Measurements from ENCODE around the gene RALGAPB.

The RALGAPB gene

GRCh38 chr20:38472513-38473366 lies at the start of gene RALGAPB:
Gene RALGAPB (plus strand): TSS chr20:38472843. CDS start chr20:38488433, 15,590 bp downstream.
- in situ Hi-C loops (cut with MboI; ENCODE audit: low pct_unique_long_range_greater_than_20kb, low sequenced_read_pairs, unreplicated experiment): no loop called here
- TF ChIP-seq CTCF (IDR thresholded peaks at IDR 0.05; ENCODE audit: extremely low read depth, insufficient read depth, missing control alignments): peak; percentile 37
- DNase-seq (ENCODE audit: low spot score): peak; percentile 98

GRCh38 chr20:38423541-38423940 lies 49.1 kb upstream of the RALGAPB start:
- TF ChIP-seq CTCF (IDR thresholded peaks at IDR 0.05; ENCODE audit: extremely low read depth, insufficient read depth, missing control alignments): no peak
- DNase-seq (ENCODE audit: low spot score): no peak
- in situ Hi-C loops (cut with MboI; ENCODE audit: low pct_unique_long_range_greater_than_20kb, low sequenced_read_pairs, unreplicated experiment): loop anchor here (25.0 kb wide), 1 partner anchor 361 kb away; no protein-coding TSS in a partner anchor

- no peak for DNase-seq (ENCODE audit: low spot score)
- no peak for TF ChIP-seq CTCF (IDR thresholded peaks at IDR 0.05; ENCODE audit: extremely low read depth, insufficient read depth, missing control alignments)
- in situ Hi-C loops (cut with MboI; ENCODE audit: low pct_unique_long_range_greater_than_20kb, low sequenced_read_pairs, unreplicated experiment): loop anchor here (25.0 kb wide), 1 partner anchor 362 kb away; no protein-coding TSS in a partner anchor
These were observed 48.2 kb upstream of the RALGAPB start for GRCh38 chr20:38424401-38424800.

- DNase-seq (ENCODE audit: low spot score): no peak
- TF ChIP-seq CTCF (IDR thresholded peaks at IDR 0.05; ENCODE audit: extremely low read depth, insufficient read depth, missing control alignments): no peak
- in situ Hi-C loops (cut with MboI; ENCODE audit: low pct_unique_long_range_greater_than_20kb, low sequenced_read_pairs, unreplicated experiment): no loop called here
These were observed 46.4 kb upstream of the RALGAPB start for GRCh38 chr20:38426006-38426897.

GRCh38 chr20:38427655-38428023 lies 45.0 kb upstream of the RALGAPB start:
- no peak for DNase-seq (ENCODE audit: low spot score)
- in situ Hi-C loops (cut with MboI; ENCODE audit: low pct_unique_long_range_greater_than_20kb, low sequenced_read_pairs, unreplicated experiment): no loop called here
- TF ChIP-seq CTCF (IDR thresholded peaks at IDR 0.05; ENCODE audit: extremely low read depth, insufficient read depth, missing control alignments): no peak

GRCh38 chr20:38428800-38429199 lies 43.8 kb upstream of the RALGAPB start:
- in situ Hi-C loops (cut with MboI; ENCODE audit: low pct_unique_long_range_greater_than_20kb, low sequenced_read_pairs, unreplicated experiment): no loop called here
- no peak for DNase-seq (ENCODE audit: low spot score)
- TF ChIP-seq CTCF (IDR thresholded peaks at IDR 0.05; ENCODE audit: extremely low read depth, insufficient read depth, missing control alignments): no peak
